ENCODE results near the gene SUDS3.

The SUDS3 gene

GRCh38 chr12:118376089-118377020, at the start of gene SUDS3:
Gene SUDS3, plus strand, starts transcription at chr12:118376555. Its CDS starts 137 bp downstream, at chr12:118376692.
- Histone ChIP-seq H3K36me3 (peaks cover 23% of the 10 kb centered on the region), H3K27me3 (no peaks in the 10 kb centered on the region), H3K27ac (peak within 1 kb of the TSS; percentile 90), H3K4me1 (ENCODE audit: control insufficient read depth in 1 of 2, insufficient read depth in 1 of 2, low read depth in 1 of 2, low read length in 1 of 2) (peaks cover 34% of the 10 kb centered on the region in 2 experiments), H3K9me3 (no peaks in the 10 kb centered on the region), H3K4me3 (ENCODE audit: low read depth in 1 of 2, low read length in 1 of 2) (peak within 1 kb of the TSS; percentile 90 to 97)
- TF ChIP-seq CTCF (IDR thresholded peaks at IDR 0.05): peak; percentile 100

GRCh38 chr12:118326991-118327390, 49.4 kb upstream of the SUDS3 start:
- no peak overlapping the region for H3K4me3 ChIP-seq (ENCODE audit: low read depth in 1 of 2, low read length in 1 of 2)

GRCh38 chr12:118327391-118327790, 49.0 kb upstream of the SUDS3 start:
- Histone ChIP-seq H3K4me1 (ENCODE audit: control insufficient read depth in 1 of 2, insufficient read depth in 1 of 2, low read depth in 1 of 2, low read length in 1 of 2) (peaks cover 42 to 49% of the 10 kb centered on the region in 2 experiments), H3K27ac (no peak overlapping the region), H3K36me3 (no peaks in the 10 kb centered on the region), H3K4me3 (ENCODE audit: low read depth in 1 of 2, low read length in 1 of 2) (no peak overlapping the region), H3K27me3 (no peaks in the 10 kb centered on the region), H3K9me3 (no peaks in the 10 kb centered on the region)
- TF ChIP-seq CTCF (IDR thresholded peaks at IDR 0.05): no peak

More at GRCh38 chr12:118326991-118327390, 49.4 kb upstream of the SUDS3 start:
- H3K4me1 ChIP-seq (ENCODE audit: control insufficient read depth in 1 of 2, insufficient read depth in 1 of 2, low read depth in 1 of 2, low read length in 1 of 2): peaks cover 38 to 45% of the 10 kb centered on the region in 2 experiments
- H3K27ac ChIP-seq: no peak overlapping the region
- no peaks in the 10 kb centered on the region for H3K27me3 ChIP-seq
- TF ChIP-seq CTCF (IDR thresholded peaks at IDR 0.05): no peak
- no peaks in the 10 kb centered on the region for H3K36me3 ChIP-seq
- H3K9me3 ChIP-seq: no peaks in the 10 kb centered on the region

- TF ChIP-seq CTCF (IDR thresholded peaks at IDR 0.05): no peak
- peak overlapping the region; percentile 76 for H3K27ac ChIP-seq
- H3K27me3 ChIP-seq: no peaks in the 10 kb centered on the region
- no peaks in the 10 kb centered on the region for H3K9me3 ChIP-seq
- no peaks in the 10 kb centered on the region for H3K36me3 ChIP-seq
- peaks cover 53 to 55% of the 10 kb centered on the region in 2 experiments for H3K4me1 ChIP-seq (ENCODE audit: control insufficient read depth in 1 of 2, insufficient read depth in 1 of 2, low read depth in 1 of 2, low read length in 1 of 2)
- H3K4me3 ChIP-seq (ENCODE audit: low read depth in 1 of 2, low read length in 1 of 2): no peak overlapping the region
Observed at GRCh38 chr12:118328486-118329330, 47.6 kb upstream of the SUDS3 start.

- Histone ChIP-seq H3K27ac (peak overlapping the region; percentile 76), H3K27me3 (no peaks in the 10 kb centered on the region), H3K4me1 (ENCODE audit: control insufficient read depth in 1 of 2, insufficient read depth in 1 of 2, low read depth in 1 of 2, low read length in 1 of 2) (peaks cover 62 to 67% of the 10 kb centered on the region in 2 experiments), H3K36me3 (no peaks in the 10 kb centered on the region), H3K9me3 (no peaks in the 10 kb centered on the region), H3K4me3 (ENCODE audit: low read depth in 1 of 2, low read length in 1 of 2) (no peak overlapping the region)
- TF ChIP-seq CTCF (IDR thresholded peaks at IDR 0.05): no peak
Observed at GRCh38 chr12:118330421-118331018, 45.8 kb upstream of the SUDS3 start.

Measured in neutrophil (primary cell).